Liver (tissue), 3 donors: ENCODE data around the gene CISD2.

ENCODE experiments used
- CTCF ChIP-seq: fragments of 150-350 bp; IDR thresholded peaks from 2 replicates; pipeline ENCODE4 v1.5.1; 2017; ENCODE audit warnings: improper control_type of control experiment, low read depth, low read length; ENCODE audit not compliant: missing input control
- MAX ChIP-seq: IDR thresholded peaks from 2 replicates; pipeline ENCODE4 v1.6.1; 2016; ENCODE audit warnings: antibody characterized with exemption
- REST ChIP-seq: IDR thresholded peaks from 2 replicates; pipeline ENCODE4 v1.6.1; 2016; ENCODE audit warnings: antibody characterized with exemption, mild to moderate bottlenecking
- RXRA ChIP-seq, 2 donors: IDR thresholded peaks; 2 replicates each; pipeline ENCODE4 v1.6.1; 2017 to 2018; ENCODE audit warnings: antibody characterized with exemption in 2 of 2, mild to moderate bottlenecking in 1 of 2
- donor health status: healthy.
- donor health status: healthy.

GRCh38 chr4:102868153-102868780 is 525 bp upstream of the CISD2 start:
- TF ChIP-seq CTCF (no peak), REST (no peak), MAX (no peak), RXRA (IDR thresholded peaks at IDR 0.05) (no peak)
